CD4-positive, alpha-beta T cell treated with Interleukin-17A for 1 hour (primary cell): ENCODE results near the gene KANK4.
"Not testable (repeated sequence)": the region's sequence is repeated elsewhere in the genome, so short reads cannot be mapped to it uniquely, and the experiment has no call there.

Experiments used
- DNase-seq: peaks from one replicate; pipeline ENCODE4 v3.0.0-alpha.2; 2020

The KANK4 gene

DNA sequence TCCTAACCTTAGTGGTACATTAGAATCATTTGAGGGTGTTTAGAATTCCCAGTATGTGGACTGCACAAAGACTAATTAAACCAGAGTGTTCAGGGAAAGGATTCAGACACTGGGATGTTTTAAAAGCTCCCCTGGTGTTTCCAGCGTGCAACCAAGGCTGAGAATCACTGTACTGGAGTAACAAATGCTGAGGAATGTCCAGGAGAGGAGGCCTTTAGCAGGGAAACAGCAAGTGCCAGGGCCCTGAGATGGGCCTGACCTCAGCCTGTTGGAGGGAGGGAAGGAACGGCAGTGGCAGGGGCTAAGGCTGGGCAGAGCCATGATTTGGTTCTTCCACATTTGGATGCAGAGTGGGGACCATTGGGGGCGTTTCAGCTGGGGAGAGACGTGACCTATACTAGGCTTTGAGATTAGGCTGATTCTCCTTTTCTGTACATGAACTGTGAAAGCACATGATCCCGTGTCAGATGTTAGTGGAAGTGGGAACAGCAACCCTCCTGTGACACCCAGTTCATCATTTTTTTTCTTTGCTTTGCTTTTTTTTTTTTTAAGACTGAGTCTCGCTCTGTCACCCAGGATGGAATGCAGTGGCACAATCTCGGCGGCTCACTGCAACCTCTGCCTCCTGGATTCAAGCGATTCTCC is 49.3 kb downstream of the KANK4 start:
- no peak for DNase-seq

DNA sequence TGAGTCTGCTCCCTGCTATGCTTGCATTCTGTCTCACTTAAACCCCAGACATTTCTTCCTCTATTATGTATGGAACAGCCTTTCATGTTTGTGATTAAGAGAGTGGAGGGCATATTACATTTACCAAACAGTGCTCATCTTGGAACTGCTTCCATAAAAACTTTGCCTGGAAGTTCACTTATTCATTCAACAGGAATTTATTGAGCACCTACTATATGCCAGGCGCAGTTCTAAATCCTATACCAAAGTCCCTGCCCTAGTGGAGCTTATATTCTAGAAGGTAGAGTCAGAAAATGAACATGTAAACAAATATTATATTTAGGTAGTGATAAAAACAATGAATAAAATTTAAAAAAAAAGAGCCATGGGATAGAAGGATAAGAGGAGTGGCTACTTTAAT is 49.8 kb downstream of the KANK4 start:
- DNase-seq: no peak

DNA sequence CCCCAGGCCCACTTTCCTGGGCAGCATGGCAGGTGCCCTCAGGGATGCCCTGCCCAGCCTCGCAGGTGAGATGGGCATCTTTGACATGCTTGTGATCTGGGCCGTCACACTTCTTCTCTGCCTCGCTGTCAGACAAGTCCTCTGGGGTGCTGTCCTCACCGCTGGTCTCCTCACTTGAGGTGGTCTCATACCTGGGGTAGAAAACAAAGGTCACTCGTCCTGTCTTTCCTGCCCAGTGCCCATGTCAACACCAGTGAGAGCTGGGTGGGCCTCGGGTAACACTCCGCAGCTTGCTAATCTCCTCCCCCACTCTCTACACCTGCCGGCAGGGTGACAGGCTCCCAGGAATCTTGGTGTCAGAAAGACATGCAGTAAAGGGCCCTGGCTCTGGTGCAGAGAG is 50.9 kb downstream of the KANK4 start:
- no peak for DNase-seq

DNA sequence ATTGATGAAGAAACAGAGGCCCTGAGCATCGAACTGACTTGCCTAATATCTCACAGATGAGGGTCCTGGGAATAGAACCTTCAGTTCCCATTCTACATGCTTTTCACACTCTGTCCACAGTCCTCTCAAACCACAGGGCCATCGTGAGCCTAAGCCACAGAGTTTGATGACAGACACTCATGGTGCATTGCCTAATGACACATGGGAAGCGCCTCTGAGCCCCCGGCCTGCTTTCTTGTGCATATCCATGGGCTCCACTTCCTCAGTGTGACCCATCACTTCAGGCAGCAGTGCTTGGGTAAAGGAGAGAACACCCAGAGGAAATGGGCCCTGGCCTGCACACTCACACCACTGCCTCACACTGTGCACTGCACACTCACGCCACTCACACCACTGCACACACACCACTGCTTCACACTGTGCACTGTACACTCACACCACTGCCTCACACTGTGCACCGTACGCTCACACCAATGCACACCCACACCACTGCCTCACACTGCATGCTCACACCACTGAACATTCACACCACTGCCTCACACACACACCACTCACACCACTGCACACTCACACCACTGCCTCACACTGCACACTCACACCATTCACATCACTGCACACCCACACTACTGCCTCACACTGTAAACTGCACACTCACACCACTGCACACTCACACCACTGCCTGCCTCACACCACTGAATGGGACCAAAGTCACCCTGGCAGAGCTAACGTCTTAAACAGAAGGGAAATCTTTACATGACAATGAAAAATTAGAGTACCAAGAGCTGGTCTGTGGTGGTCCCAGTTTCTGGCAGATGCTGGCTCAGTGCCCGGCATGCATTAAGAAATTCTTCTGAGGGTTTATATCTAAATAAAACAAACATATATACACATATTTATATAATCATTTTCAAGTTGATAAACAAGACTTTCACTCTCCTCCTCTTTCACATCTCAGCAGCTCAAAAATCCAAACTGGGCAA is 53.0 kb downstream of the KANK4 start:
- no peak for DNase-seq

DNA sequence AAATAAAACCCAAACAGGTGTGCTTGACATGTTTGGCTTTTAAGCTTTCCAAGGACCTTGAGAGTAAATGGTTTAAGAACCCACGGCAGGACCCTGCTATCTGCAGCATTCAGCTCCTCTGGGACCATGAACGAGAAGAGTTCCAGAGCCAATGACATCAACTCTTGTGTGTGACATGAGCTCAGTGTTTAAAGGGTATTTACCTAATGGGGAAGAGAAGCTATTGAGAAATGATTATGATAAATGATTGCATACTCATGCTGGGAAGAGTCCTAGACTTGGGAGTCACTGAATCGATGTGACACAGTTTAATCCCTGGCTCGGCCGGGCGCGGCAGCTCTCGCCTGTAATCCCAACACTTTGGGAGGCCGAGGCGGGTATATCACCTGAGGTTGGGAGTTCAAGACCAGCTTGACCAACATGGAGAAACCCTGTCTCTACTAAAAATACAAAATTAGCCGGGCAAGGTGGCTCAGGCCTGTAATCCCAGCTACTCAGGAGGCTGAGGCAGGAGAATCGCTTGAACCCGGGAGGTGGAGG is 55.4 kb downstream of the KANK4 start:
- DNase-seq: no peak

DNA sequence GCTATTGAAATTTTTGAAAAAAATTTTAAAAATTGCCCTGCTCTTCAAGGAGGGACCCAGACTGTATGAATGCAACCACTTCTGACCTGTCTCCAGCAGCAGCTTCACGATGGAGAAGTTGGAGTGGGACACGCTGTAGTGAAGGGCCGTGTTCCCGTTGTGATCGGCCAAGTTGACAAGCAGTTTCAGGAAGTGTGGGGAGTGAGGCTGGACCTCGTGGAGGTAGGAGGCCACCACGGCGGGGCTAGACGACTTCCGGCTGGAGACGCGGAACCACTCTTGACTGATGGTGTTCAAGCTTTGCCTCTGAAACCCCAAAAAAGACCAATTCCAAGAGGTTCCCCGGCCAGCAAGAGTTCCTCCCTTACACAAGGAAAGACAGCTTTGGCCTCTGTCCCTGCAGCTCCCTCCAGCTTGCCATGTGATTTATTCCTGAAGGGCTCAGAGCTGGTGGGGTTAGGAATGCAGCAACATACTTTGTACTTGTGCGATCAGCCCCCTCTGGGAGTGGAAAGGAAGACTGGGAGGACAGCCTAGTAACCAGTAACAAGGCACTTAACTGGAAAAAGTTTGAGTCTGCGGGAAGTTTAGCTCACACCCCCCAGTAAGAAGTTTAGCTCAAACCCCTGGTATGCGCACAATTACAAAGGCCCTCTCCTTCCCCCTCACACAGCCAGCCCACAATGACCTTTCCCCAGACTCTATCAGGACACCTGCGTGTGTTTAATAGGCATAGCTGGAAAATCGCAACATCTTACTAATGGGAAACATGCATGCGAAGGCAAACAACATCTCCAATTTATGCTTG is 56.0 kb downstream of the KANK4 start:
- DNase-seq: no peak

DNA sequence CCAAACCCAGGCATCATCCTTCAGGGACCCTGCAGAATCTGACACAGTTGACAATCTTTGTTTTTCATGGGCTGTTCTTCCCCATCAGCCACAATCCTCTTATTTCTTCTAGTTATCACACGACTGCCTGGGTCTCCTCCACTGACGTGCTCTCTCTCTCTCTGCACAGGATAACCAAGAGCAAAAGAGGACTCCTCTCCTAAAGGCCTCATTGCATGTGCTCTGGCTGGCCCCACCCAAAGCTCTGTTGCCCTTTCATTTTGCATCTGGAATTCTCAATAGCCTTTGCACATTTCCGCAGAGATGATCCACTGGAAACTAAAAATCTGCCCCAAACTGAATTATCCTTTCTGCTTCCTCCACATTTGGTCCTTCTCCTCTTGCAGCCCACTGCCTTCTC is 58.5 kb downstream of the KANK4 start:
- DNase-seq: no peak

DNA sequence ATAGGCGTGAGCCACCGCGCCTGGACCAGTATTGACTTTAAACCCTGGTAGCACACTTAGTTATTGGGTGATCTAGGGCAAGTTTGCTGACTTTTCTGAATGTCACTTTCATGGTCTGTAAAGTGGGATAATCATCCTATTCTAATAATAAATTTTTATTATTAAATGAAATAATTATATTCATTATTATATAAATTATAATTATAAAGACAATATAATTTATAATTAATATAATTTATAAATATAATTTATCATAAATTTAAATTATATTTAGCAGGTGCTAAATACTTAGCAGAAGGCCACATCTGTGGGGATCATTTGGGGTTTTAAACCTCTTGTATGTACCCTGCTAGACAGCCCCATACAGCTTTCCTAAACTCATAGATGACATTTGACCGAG is 59.7 kb downstream of the KANK4 start:
- no peak for DNase-seq

DNA sequence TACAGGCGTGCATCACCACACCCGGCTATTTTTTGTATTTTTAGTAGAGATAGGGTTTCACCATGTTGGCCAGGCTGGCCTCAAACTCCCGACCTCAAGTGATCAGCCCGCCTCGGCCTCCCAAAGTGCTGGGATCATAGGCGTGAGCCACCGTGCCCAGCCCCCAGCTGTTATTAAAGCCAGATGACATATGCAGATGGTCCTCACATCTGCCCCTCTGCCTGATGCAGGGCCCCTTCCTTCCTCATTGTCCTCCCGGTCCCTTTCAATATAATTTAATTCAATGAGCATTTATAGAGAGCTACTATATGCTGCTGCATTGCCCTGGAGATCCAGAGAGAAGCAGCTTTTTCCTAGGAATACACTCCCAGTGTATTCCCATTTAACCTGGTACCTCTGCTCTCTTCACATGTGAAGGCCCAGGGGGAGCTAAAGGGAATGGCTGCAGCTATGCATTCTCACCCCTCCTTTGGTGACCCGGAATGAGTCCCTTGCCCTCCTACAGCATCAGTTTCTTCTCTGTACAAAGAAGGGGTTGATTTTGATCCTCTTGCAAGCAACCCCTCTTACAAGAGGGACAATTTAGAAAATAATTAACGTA is 69.0 kb downstream of the KANK4 start:
- DNase-seq: no peak

DNA sequence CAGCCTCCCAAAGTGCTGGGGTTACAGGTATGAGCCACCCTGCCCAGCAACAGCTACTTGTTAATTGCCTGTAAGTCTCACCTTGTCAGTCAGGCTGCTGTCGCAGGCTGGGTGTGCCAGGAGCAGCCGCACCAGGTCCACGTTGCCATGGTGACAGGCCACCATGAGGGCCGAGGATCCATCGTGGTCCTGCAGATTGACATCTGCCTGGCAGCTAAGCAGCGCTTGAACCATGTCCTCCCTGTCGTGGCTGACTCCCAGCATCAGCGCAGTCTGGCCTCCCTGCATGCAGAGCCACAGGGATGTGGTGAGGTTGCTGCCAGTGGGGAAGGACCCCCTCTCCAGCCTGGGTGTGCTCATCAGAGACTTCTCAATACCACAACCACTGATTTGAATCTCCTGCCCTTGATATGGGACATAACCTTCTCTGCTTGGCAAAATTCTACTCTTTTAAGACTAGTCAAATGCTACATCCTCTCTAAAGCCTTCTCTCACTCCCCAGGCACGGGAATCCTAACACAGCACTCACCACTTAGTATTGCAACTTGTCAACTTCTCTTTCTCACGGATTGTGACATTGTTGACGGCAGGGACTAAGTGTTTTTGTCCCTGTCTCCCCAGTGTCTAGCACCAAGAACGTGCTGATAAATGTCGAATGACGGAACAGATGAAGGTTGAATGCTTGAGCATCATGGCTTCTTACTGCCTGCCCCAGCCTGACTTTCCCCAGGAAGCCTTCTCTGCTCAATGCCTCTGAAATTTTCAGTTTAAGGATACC is 71.7 kb downstream of the KANK4 start:
- no peak for DNase-seq

DNA sequence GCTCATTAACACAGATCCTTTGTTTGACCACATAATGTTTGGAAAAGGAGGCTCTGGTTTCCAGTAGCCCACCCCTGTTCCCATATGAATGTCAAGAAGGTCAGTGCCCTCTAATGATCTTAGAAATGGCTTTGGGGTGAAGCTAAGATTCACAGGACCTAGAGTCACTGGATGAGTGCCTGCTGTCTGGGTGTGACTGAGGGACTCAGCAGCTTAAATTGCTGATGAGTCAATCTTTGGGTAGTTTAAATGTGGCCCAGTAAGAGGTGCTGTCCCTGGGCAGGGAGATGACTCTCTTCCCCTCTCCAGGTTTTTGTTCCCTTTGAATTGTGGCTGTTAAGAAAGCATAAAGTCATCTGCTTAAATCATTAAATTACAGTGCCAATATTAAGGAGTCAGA is 74.0 kb downstream of the KANK4 start:
- DNase-seq: no peak

DNA sequence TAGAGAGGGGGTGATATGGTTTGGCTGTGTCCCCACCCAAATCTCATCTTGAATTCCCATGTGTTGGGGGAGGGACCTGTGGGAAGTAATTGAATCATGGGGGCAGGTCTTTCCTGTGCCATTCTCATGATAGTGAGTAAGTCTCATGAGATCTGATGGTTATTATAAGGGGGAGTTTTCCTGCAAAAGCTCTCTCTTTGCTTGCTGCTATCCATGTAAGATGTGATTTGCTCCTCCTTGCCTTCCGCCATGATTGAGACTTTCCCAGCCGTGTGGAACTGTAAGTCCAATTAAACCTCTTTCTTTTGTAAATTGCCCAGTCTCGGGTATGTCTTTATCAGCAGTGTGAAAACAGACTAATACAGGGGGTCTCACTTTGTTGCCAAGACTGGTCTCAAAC is 74.9 kb downstream of the KANK4 start:
- DNase-seq: not testable (repeated sequence)

DNA sequence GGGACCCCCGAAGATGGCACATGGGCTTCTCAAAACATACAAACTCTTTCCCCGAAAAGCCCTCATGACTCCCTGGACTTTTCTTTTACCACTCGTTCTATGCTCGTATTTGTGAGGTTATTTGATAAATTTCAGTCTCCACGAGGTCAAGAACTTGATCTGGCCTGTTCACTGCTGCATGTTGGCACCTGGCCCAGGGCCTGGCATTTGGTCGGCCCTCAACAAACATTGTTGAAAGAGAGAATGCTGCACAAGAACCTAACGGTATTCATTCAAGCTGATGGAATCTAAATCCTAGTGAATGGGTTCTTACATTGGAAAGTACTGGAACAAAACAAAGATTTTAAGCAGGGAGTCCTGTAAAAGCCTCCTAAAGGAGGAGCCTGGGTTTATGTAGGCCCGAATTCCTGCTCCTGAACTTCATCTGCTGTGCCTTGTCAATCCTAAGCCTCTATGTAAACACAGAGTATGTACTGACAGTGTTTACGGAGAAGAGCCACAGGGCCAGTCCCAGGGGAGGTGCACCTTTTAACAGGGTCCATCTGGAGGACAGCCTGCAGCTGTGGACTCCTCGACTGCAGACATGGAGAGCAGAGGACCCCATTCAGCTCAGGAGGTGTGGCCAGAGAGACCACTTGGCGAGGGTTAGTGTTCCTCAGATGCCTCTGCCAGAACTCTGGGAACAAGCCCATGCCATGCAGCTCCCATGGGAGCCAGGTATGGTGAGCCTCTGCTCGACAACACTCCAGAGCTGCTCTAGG is 77.7 kb downstream of the KANK4 start:
- DNase-seq: no peak

DNA sequence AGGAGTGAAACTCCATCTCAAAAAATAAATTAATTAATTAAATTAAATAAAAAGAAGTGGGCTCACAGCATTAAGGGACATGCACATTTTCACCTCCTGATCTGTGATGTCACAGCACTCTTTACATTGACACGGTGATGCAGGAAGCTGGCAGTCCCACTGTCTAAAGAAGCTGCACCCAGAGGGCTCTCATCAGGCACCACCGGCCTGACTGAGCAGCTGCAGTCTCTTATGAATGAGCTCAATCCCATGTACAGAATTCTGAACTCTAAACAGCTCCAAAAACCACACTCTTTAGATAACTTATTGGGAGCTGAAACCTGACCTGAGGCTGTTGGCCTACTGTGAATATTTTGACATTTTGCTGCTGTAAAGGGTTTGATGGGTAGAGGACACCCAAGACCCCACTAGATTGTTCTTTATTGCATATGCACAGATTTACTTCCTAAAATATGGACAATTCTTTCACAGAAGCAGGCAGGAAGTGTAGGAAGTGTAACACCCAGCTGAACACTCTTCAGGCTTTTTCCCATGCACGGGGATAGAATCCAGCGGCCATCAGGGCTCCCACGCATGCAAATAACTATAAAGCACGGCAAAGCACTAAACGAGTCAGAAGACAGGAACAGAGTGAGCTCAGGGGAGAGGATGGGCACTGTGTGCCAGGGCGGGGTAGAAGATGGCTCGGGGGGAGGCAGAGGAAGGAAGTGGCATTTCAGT is 78.4 kb downstream of the KANK4 start:
- DNase-seq: no peak

DNA sequence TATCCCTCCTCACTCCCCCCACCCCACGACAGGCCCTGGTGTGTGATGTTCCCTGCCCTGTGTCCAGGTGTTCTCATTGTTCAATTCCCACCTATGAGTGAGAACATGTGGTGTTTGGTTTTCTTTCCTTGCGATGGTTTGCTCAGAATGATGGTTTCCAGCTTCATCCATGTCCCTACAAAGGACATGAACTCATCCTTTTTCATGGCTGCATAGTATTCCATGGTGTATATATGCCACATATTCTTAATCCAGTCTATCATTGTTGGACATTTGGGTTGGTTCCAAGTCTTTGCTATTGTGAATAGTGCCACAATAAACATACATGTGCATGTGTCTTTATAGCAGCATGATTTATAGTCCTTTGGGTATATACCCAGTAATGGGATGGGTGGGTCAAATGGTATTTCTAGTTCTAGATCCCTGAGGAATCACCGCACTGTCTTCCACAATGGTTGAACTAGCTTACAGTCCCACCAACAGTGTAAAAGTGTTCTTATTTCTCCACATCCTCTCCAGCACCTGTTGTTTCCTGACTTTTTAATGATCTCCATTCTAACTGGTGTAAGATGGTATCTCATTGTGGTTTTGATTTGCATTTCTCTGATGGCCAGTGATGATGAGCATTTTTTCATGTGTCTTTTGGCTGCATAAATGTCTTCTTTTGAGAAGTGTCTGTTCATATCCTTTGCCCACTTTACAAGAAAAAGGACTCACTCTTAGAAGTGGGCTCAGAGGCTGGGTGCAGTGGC is 79.4 kb downstream of the KANK4 start:
- DNase-seq: not testable (repeated sequence)

DNA sequence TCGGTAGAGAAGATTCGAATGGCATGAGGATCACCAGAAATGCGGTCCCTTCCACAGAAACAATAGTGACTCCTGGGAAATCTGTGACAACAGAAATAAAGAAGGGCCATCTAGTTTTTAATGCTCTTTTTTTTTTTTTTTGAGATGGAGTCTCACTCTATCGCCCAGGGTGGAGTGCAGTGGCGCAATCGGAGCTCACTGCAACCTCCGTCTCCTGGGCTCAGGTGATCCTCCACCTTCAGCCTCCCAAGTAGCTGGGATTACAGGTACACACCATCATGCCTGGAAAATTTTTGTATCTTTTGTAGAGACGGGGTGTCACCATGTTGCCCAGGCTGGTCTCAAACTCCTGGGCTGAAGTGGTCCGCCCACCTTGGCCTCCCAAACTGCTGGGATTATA is 80.7 kb downstream of the KANK4 start:
- no peak for DNase-seq

DNA sequence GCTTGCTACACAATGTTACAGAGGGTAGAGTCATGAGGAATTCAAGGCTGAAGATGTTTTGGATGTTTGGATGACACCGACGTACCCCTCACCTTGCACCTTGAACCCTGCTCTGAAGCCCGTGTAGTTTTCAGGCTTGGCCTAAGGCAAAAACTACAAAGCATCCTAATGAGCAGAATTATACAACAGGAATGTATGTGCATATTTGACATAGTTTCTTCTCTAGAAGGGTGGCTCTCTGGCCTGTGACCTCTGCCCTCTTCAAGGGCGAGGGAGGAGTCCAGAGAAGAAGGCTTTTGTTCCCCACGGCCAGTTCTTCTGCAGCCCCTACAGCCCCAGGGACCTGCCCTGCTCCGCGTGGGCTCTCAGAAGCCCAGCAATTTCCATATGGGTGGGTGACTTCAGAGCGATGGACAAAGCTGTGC is 81.3 kb downstream of the KANK4 start:
- DNase-seq: no peak

DNA sequence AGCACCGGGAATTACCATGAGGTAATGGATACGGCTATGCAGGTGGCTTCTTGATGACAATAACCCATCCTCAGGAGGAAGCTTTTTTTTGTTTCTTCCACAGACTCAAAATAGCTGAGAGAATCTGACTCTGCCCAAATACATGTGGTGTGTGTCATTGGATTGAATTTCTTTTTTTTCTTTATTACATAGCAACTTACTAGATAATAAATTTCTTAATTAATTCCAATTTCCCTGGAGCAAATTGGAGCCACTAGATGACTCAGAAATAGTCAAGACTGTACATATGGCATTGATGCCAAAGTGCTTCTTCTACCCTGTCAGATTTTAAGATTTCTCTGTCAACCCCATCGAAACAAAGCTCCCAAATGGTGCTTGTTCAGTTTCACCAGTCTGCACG is 81.9 kb downstream of the KANK4 start:
- no peak for DNase-seq

DNA sequence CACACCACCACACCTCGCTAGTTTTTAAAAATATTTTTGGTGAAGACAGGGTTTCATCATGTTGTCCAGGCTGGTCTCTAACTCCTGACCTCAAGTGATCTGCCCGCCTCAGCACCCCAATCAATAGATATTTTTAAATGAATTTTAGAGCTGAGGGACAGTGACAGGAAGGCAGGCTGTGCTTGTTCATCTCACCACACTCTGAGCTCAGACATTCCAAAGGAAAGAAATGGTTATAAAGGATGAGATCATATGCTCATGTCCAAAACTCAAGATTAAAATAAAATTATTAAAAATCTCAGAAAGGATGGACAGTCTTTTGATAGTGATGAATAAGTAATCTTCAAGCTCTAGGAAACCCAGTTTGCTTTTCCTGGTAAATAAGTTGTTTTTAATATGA is 83.7 kb downstream of the KANK4 start:
- no peak for DNase-seq

DNA sequence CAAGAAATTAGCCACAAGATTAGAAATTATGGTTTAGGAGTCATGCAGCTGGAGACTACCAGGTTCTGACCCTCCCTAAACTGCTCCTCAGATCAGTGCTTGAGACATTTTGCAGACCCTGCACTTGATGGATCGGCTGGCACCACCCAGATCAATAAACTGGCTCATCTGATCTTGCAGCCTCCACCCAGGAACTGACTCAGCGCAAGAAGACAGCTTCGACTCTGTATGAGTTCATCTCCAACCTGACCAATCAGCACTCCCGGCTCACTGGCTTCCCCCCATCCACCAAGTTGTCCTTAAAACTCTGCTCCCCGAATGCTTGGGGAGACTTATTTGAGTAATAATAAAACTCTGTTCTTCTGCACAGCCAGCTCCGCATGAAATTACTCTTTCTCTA is 84.5 kb downstream of the KANK4 start:
- DNase-seq: no peak
